ENCODE results near the gene TECPR2. TPM values are rescaled to one million over a fixed set of nuclear protein-coding genes. Genes with fewer than 3 reads are reported as not detected.

Gene TECPR2
- total and polyA plus RNA-seq, 2 of the 13 experiments (the other 11 are each of a cell fraction or from before 2014, with no cell fraction given): 3.5 to 5.7 TPM

- TF ChIP-seq SP4 (CRISPR knock-in tag; IDR thresholded peaks at IDR 0.05) (peak; percentile 72; the same call in 1 of the 2 replicates), RFX1 (IDR thresholded peaks at IDR 0.05) (no peak), ZNF614 (CRISPR knock-in tag; IDR thresholded peaks at IDR 0.05; ENCODE audit: borderline replicate concordance) (peak; percentile 14; the same call in 1 of the 2 replicates), FOSL1 (CRISPR knock-in tag; IDR thresholded peaks at IDR 0.05; ENCODE audit: borderline replicate concordance) (no peak), ZNF629 (CRISPR knock-in tag; conservative IDR thresholded peaks at IDR 0.05) (peak; percentile 97), ZNF263 (CRISPR knock-in tag; IDR thresholded peaks at IDR 0.05) (no peak), ARNTL (CRISPR knock-in tag; IDR thresholded peaks at IDR 0.05) (no peak), SCMH1 (CRISPR knock-in tag; IDR thresholded peaks at IDR 0.05; ENCODE audit: borderline replicate concordance) (no peak)
Measured at GRCh38 chr14:102510616-102511520, 148.1 kb downstream of the TECPR2 start (continued).

- H3K4me1 ChIP-seq (ENCODE audit: insufficient read depth, low read length): peaks cover 58% of the 10 kb centered on the region
- H4K20me1 ChIP-seq (ENCODE audit: insufficient read depth, low read length): no peaks in the 10 kb centered on the region
- in situ Hi-C loops (cut with HindIII; ENCODE audit: extremely low pct_ligation_motif_present, low pct_unique_long_range_greater_than_20kb): no loop called here
- TF ChIP-seq ZNF337 (CRISPR knock-in tag; IDR thresholded peaks at IDR 0.05; ENCODE audit: borderline replicate concordance, low read depth) (peak; percentile 51; the same call in 1 of the 2 replicates), ZFP91 (CRISPR knock-in tag; IDR thresholded peaks at IDR 0.05; ENCODE audit: borderline replicate concordance) (0 out of 2 replicates have a peak, but pooled peaks have one; percentile 8), HDAC2 (CRISPR knock-in tag; IDR thresholded peaks at IDR 0.05) (no peak), RFX1 (IDR thresholded peaks at IDR 0.05) (peak; percentile 9; the same call in 1 of the 2 replicates), PPARG (CRISPR knock-in tag; conservative IDR thresholded peaks at IDR 0.05) (peak; percentile 52; the same call in 1 of the 2 replicates)
- H3K4me3 ChIP-seq (replicated peaks in 1 of 3; ENCODE audit: insufficient read depth in 1 of 3, low read depth in 2 of 3, low read length in 3 of 3): peak overlapping the region in 1 of 3 experiments; percentile 89; a peak in 2 of 6 replicates
- 11% methylated on average over 3 of the region's 5 CpGs for WGBS (ENCODE audit: low lambda C conversion rate)
- no peak for ATAC-seq
- H3K9ac ChIP-seq (ENCODE audit: insufficient read depth, low read depth, low read length): peak overlapping the region; percentile 47; the same call in 1 of the 2 replicates
- H3K27ac ChIP-seq (ENCODE audit: extremely low read length, insufficient read depth, low read length): peak overlapping the region; percentile 77
- DNase-seq (ENCODE audit: low spot score): no peak
- FAIRE-seq: no peak
- H2AFZ ChIP-seq (ENCODE audit: low read length): no peak overlapping the region
- H3K36me3 ChIP-seq (replicated peaks in 1 of 2; ENCODE audit: control insufficient read depth in 1 of 2, insufficient read depth in 2 of 2, low read length in 2 of 2): peaks cover under 1% of the 10 kb centered on the region in 2 experiments; a peak in 1 of 5 replicates
- no TSS peak for BruUV-seq (replicated peaks)
- no peaks in the 10 kb centered on the region for H3K79me2 ChIP-seq (ENCODE audit: insufficient read depth, low read length)
- POLR2A ChIA-PET: interaction anchor here (0.6 to 0.8 kb wide), 3 partner anchors 13 to 69 kb away, joined by 3 to 4 read pairs (median 3); no protein-coding TSS in a partner anchor
- H3K4me2 ChIP-seq (ENCODE audit: low read depth, low read length): peak overlapping the region; percentile 91
- CTCF ChIA-PET (ENCODE audit: low intra/inter-chr PET ratio, low total read pairs): no interaction called here
- intact Hi-C loops (cut with micrococcal nuclease; ENCODE audit: unreplicated experiment): loop anchor here (2.0 kb wide), 1 partner anchor 69 kb away; no protein-coding TSS in a partner anchor
- H3K9me3 ChIP-seq (ENCODE audit: low read length): no peaks in the 10 kb centered on the region
- H3K27me3 ChIP-seq (ENCODE audit: control insufficient read depth in 1 of 2, insufficient read depth in 2 of 2, low read length in 2 of 2): no peaks in the 10 kb centered on the region; a peak in 1 of 5 replicates
Measured at GRCh38 chr14:102511538-102511937, 148.8 kb downstream of the TECPR2 start.
